NB4 (cell line): Measurements from ENCODE around the gene JMY.

Experiments
- CTCF ChIP-seq: IDR thresholded peaks from one replicate; pipeline ENCODE4 v1.5.1; 2012; ENCODE audit warnings: low read depth, low read length
- MYC ChIP-seq: IDR thresholded peaks from 2 replicates; pipeline ENCODE4 v1.6.1; 2011; ENCODE audit warnings: low read depth, low read length
- POLR2A ChIP-seq: IDR thresholded peaks from 2 replicates; pipeline ENCODE4 v1.6.1; 2011; ENCODE audit warnings: mild to moderate bottlenecking; ENCODE audit not compliant: insufficient read length; ENCODE audit errors: extremely low read depth

DNA sequence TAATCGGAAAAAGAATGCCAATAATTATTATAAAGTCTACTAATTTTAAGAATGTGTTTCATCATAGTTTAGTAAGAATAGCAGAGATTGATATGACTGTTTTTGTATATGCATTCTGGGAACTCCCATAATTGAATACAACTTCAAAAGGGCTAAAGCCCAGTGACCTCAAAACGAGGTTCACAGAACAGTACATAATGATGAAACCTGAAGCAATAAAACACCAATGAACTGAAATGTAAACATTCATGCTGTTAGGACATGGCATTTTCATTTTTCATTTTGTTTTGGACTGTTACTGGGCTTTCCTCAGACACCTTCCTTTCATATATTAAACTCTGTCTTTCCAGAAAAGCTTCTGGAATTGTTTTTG, 684 bp upstream of the JMY start:
- TF ChIP-seq CTCF (no peak), MYC (no peak), POLR2A (no peak)
